Occipital lobe (tissue), 2 donors: ENCODE measurements around the gene IGIP. TPM values are rescaled to one million over a fixed set of nuclear protein-coding genes. Genes with fewer than 3 reads are reported as not detected.
"Not testable (repeated sequence)": the region's sequence is repeated elsewhere in the genome, so short reads cannot be mapped to it uniquely, and the experiment has no call there.

Experiments used
- DNase-seq: peaks from one replicate; lab custom pipeline; 2025; lab: John Stamatoyannopoulos, UW
- total RNA-seq: library from RNA; depleted of rRNA; stranded (reverse); fragments of >200 nt; gene quantifications from one replicate; pipeline ENCODE4 v1.2.3, GENCODE V29; 2014

The IGIP gene
- total RNA-seq, 1 donor from 2014 or later = 11.9 TPM

GRCh38 chr5:140140435-140140834 is 14.7 kb downstream of the IGIP start:
- no peak for DNase-seq

GRCh38 chr5:140141241-140141640 is 15.5 kb downstream of the IGIP start:
- DNase-seq = no peak

- DNase-seq = no peak
These were observed 16.5 kb downstream of the IGIP start for GRCh38 chr5:140142246-140142645.

- DNase-seq = no peak
These were observed 17.1 kb downstream of the IGIP start for GRCh38 chr5:140142856-140143255.

- no peak for DNase-seq
These were observed 18.0 kb downstream of the IGIP start for GRCh38 chr5:140143521-140144258.

- no peak for DNase-seq
These were observed 19.5 kb downstream of the IGIP start for GRCh38 chr5:140145256-140145655.

GRCh38 chr5:140145818-140146522 is 20.2 kb downstream of the IGIP start:
- peak; percentile 47 for DNase-seq

- no peak for DNase-seq
These were observed 20.7 kb downstream of the IGIP start for GRCh38 chr5:140146523-140146842.

GRCh38 chr5:140147460-140147859 is 21.7 kb downstream of the IGIP start:
- no peak for DNase-seq

- DNase-seq = no peak
These were observed 22.8 kb downstream of the IGIP start for GRCh38 chr5:140148508-140148907.

- DNase-seq = no peak
These were observed 24.5 kb downstream of the IGIP start for GRCh38 chr5:140150201-140150600.

- no peak for DNase-seq
These were observed 25.6 kb downstream of the IGIP start for GRCh38 chr5:140151144-140152021.

- no peak for DNase-seq
These were observed 26.6 kb downstream of the IGIP start for GRCh38 chr5:140152022-140152999.

GRCh38 chr5:140153255-140153654 is 27.5 kb downstream of the IGIP start:
- no peak for DNase-seq

GRCh38 chr5:140153905-140154304 is 28.2 kb downstream of the IGIP start:
- DNase-seq = no peak

GRCh38 chr5:140154710-140155381 is 29.1 kb downstream of the IGIP start:
- not testable (repeated sequence) for DNase-seq

GRCh38 chr5:140157032-140157781 is 31.5 kb downstream of the IGIP start:
- DNase-seq = peak; percentile 92

- DNase-seq = no peak
These were observed 33.5 kb downstream of the IGIP start for GRCh38 chr5:140159014-140159927.

GRCh38 chr5:140162275-140162674 is 36.5 kb downstream of the IGIP start:
- DNase-seq = no peak
